Colonic mucosa (tissue), 4 donors: ENCODE measurements around the gene VAPA. TPM values are rescaled to one million over a fixed set of nuclear protein-coding genes. Genes with fewer than 3 reads are reported as not detected.

ENCODE experiments used
- DNase-seq: peaks from one replicate; pipeline ENCODE4 v3.0.0-alpha.2; 2020
- H3K27ac ChIP-seq: fragments of 200-600 bp; one replicate; pipeline ENCODE4 v1.8.0; 2021
- H3K27me3 ChIP-seq: fragments of 200-600 bp; one replicate; pipeline ENCODE4 v1.8.0; 2021
- H3K36me3 ChIP-seq: fragments of 200-600 bp; one replicate; pipeline ENCODE4 v1.8.0; 2021
- H3K4me1 ChIP-seq: fragments of 200-600 bp; one replicate; pipeline ENCODE4 v1.8.0; 2021; ENCODE audit warnings: mild to moderate bottlenecking
- H3K4me3 ChIP-seq: fragments of 200-600 bp; one replicate; pipeline ENCODE4 v1.8.0; 2021
- H3K9ac ChIP-seq, 2 donors: one replicate each; pipeline ENCODE4 v1.7.0; 2013; ENCODE audit warnings: control low read depth in 2 of 2, low read depth in 2 of 2, low read length in 2 of 2
- H3K9me3 ChIP-seq: fragments of 200-600 bp; one replicate; pipeline ENCODE4 v1.8.0; 2021
- CTCF ChIP-seq: fragments of 200-600 bp; IDR thresholded peaks from one replicate; pipeline ENCODE4 v1.8.0; 2022; ENCODE audit warnings: antibody characterized with exemption, mild to moderate bottlenecking
- intact Hi-C: fragments of 100-400 bp; cut with DNase I; formaldehyde crosslinking; loops from one replicate; pipeline ENCODE4 v1.14.1; 2022
- total RNA-seq, 2 donors: library from RNA; stranded (reverse); fragmentation: NEBNext Ultra II Directional in 1 of 2; extraction: Animal tissue kit (Norgen Biotek cat#: 25700) in 1 of 2; gene quantifications; one replicate each; pipeline ENCODE4 v1.2.1, GENCODE V29; 2021
- donor health status: healthy.
- donor health status: DM: no; HTN: no; CAD: no.
- donor health status: DM: no; HTN: no; CAD: no.

Gene VAPA
- total RNA-seq, 2 donors from 2014 or later = 224 to 295 TPM

GRCh38 chr18:9998330-9998729 lies 84.5 kb downstream of the VAPA start:
- no peak for TF ChIP-seq CTCF
- H3K36me3 ChIP-seq = no peaks in the 10 kb centered on the region
- H3K4me3 ChIP-seq = no peak overlapping the region
- H3K27ac ChIP-seq = no peak overlapping the region
- DNase-seq = no peak
- no peaks in the 10 kb centered on the region for H3K27me3 ChIP-seq
- intact Hi-C loops = no loop called here
- H3K4me1 ChIP-seq = no peaks in the 10 kb centered on the region
- peaks cover 6% of the 10 kb centered on the region for H3K9me3 ChIP-seq
- no peak overlapping the region for H3K9ac ChIP-seq

- H3K27ac ChIP-seq = no peak overlapping the region
- no peaks in the 10 kb centered on the region for H3K27me3 ChIP-seq
- no peaks in the 10 kb centered on the region for H3K4me1 ChIP-seq
- no peaks in the 10 kb centered on the region for H3K36me3 ChIP-seq
- H3K9ac ChIP-seq = no peak overlapping the region
- no peak for TF ChIP-seq CTCF
- DNase-seq = no peak
- H3K9me3 ChIP-seq = peaks cover 6% of the 10 kb centered on the region
- intact Hi-C loops = no loop called here
- no peak overlapping the region for H3K4me3 ChIP-seq
Observed at GRCh38 chr18:10002280-10002679, 88.5 kb downstream of the VAPA start.

- intact Hi-C loops = no loop called here
- DNase-seq = no peak
- Histone ChIP-seq H3K27me3 (no peaks in the 10 kb centered on the region), H3K9ac (no peak overlapping the region), H3K4me3 (no peak overlapping the region), H3K4me1 (no peaks in the 10 kb centered on the region), H3K27ac (no peak overlapping the region), H3K9me3 (peaks cover 6% of the 10 kb centered on the region), H3K36me3 (no peaks in the 10 kb centered on the region)
- no peak for TF ChIP-seq CTCF
Observed at GRCh38 chr18:10003281-10003680, 89.5 kb downstream of the VAPA start.

GRCh38 chr18:10003866-10004265 lies 90.0 kb downstream of the VAPA start:
- TF ChIP-seq CTCF = no peak
- H3K4me3 ChIP-seq = no peak overlapping the region
- peaks cover under 1% of the 10 kb centered on the region for H3K9me3 ChIP-seq
- DNase-seq = no peak
- no peaks in the 10 kb centered on the region for H3K36me3 ChIP-seq
- intact Hi-C loops = no loop called here
- no peak overlapping the region for H3K27ac ChIP-seq
- no peaks in the 10 kb centered on the region for H3K4me1 ChIP-seq
- no peaks in the 10 kb centered on the region for H3K27me3 ChIP-seq
- H3K9ac ChIP-seq = no peak overlapping the region

- intact Hi-C loops = no loop called here
- Histone ChIP-seq H3K27ac (no peak overlapping the region), H3K9me3 (no peaks in the 10 kb centered on the region), H3K4me3 (no peak overlapping the region), H3K9ac (no peak overlapping the region), H3K4me1 (no peaks in the 10 kb centered on the region), H3K27me3 (no peaks in the 10 kb centered on the region), H3K36me3 (no peaks in the 10 kb centered on the region)
- no peak for TF ChIP-seq CTCF
- no peak for DNase-seq
Observed at GRCh38 chr18:10006311-10006893, 92.6 kb downstream of the VAPA start.
